Activated naive CD8-positive, alpha-beta T cell treated with anti-CD3 and anti-CD28 coated beads, Interleukin-2, amount 10 ng/mL, durations not matched to agents 7 days and 5 days (primary cell): ENCODE results near the gene HLTF. TPM values are rescaled to one million over a fixed set of nuclear protein-coding genes. Genes with fewer than 3 reads are reported as not detected.

ENCODE experiments used
- ATAC-seq: fragments of 150-1000 bp; cut with Tn5 transposase; one replicate; pipeline ENCODE4 v1.10.0; 2021; ENCODE audit warnings: low read depth, moderate library complexity
- POLR2A ChIA-PET: fragments of 350-600 bp; sonication (Branson Sonifier 250); formaldehyde crosslinking; loops from one replicate; lab custom pipeline; 2021; ENCODE audit warnings: antibody characterized with exemption; lab: Charles Lee
- DNase-seq: peaks from one replicate; pipeline ENCODE4 v3.0.0; 2021
- H3K27ac Mint-ChIP-seq: one replicate; pipeline ENCODE4 v1.8.0; 2022; ENCODE audit warnings: mild to moderate bottlenecking, mixed read lengths
- H3K27me3 Mint-ChIP-seq: one replicate; pipeline ENCODE4 v1.8.0; 2022; ENCODE audit warnings: mild to moderate bottlenecking, moderate library complexity, mixed read lengths
- H3K36me3 Mint-ChIP-seq: one replicate; pipeline ENCODE4 v1.8.0; 2021; ENCODE audit warnings: mild to moderate bottlenecking, mixed read lengths
- H3K4me1 Mint-ChIP-seq: one replicate; pipeline ENCODE4 v1.8.0; 2021; ENCODE audit warnings: mixed read lengths
- H3K4me3 Mint-ChIP-seq: one replicate; pipeline ENCODE4 v1.8.0; 2022; ENCODE audit warnings: mild to moderate bottlenecking, moderate library complexity, mixed read lengths
- H3K9me3 Mint-ChIP-seq: one replicate; pipeline ENCODE4 v1.8.0; 2021; ENCODE audit warnings: mixed read lengths
- total RNA-seq, 2 experiments: library from RNA; stranded (reverse); gene quantifications; one replicate each; pipeline ENCODE4 v1.2.3, GENCODE V29; 2021

Gene HLTF
- total RNA-seq = 10 to 100 TPM; 30.3 to 34.3 TPM

GRCh38 chr3:149086232-149086988 lies at the start of gene HLTF:
TSS of gene HLTF (minus strand) at chr3:149086533. CDS start at chr3:149086336, 197 bp downstream.
- no peaks in the 10 kb centered on the region for H3K9me3 Mint-ChIP-seq

GRCh38 chr3:149134575-149134974 lies 48.2 kb upstream of the HLTF start:
- DNase-seq (no peak), ATAC-seq (no peak)
- Mint-ChIP-seq H3K27me3 (no peaks in the 10 kb centered on the region), H3K4me1 (peaks cover 19% of the 10 kb centered on the region), H3K9me3 (no peaks in the 10 kb centered on the region), H3K4me3 (no peak overlapping the region), H3K27ac (no peak overlapping the region), H3K36me3 (peaks cover 21% of the 10 kb centered on the region)
- POLR2A ChIA-PET = no interaction called here

More at GRCh38 chr3:149086232-149086988, at the start of gene HLTF:
- Mint-ChIP-seq H3K27me3 (no peaks in the 10 kb centered on the region), H3K4me3 (peak within 1 kb of the TSS; percentile 97), H3K27ac (peak within 1 kb of the TSS; percentile 87), H3K4me1 (peaks cover 19% of the 10 kb centered on the region), H3K36me3 (peaks cover 10% of the 10 kb centered on the region)
- ATAC-seq (peak; percentile 100), DNase-seq (peak; percentile 91)
- POLR2A ChIA-PET = interaction anchor here (0.6 to 2.4 kb wide), 6 partner anchors 9 to 95 kb away, joined by 3 to 8 read pairs (median 4); partner anchors contain the start of gene GYG1

GRCh38 chr3:149131589-149131988 lies 45.3 kb upstream of the HLTF start:
- no peak for ATAC-seq
- Mint-ChIP-seq H3K4me1 (peaks cover 26% of the 10 kb centered on the region), H3K27ac (no peak overlapping the region), H3K4me3 (peak overlapping the region; percentile 91), H3K9me3 (no peaks in the 10 kb centered on the region), H3K36me3 (peaks cover 21% of the 10 kb centered on the region), H3K27me3 (peaks cover 5% of the 10 kb centered on the region)
- no peak for DNase-seq
- POLR2A ChIA-PET = interaction anchor here (0.6 kb wide), 1 partner anchor 1479 kb away, joined by 3 read pairs; no protein-coding TSS in a partner anchor

GRCh38 chr3:149129326-149130205 lies 43.2 kb upstream of the HLTF start, which contains the start of gene HPS3:
TSS of gene HPS3 (plus strand) at chr3:149129638. CDS start at chr3:149129724, 86 bp downstream.
- POLR2A ChIA-PET = interaction anchor here (0.5 to 1.9 kb wide), 13 partner anchors 9 to 174 kb away, joined by 3 to 11 read pairs (median 3); partner anchors contain the start of gene GYG1
- Mint-ChIP-seq H3K4me1 (peaks cover 26% of the 10 kb centered on the region), H3K9me3 (no peaks in the 10 kb centered on the region), H3K27me3 (peaks cover 5% of the 10 kb centered on the region), H3K27ac (peak within 1 kb of the TSS; percentile 90), H3K4me3 (peak within 1 kb of the TSS; percentile 91), H3K36me3 (peaks cover 18% of the 10 kb centered on the region)
- DNase-seq (peak; percentile 90), ATAC-seq (peak; percentile 88)

- H3K27me3 Mint-ChIP-seq = peaks cover 8% of the 10 kb centered on the region
- ATAC-seq (no peak), DNase-seq (no peak)
- H3K27ac Mint-ChIP-seq = peak overlapping the region; percentile 66
- H3K9me3 Mint-ChIP-seq = no peaks in the 10 kb centered on the region
- peaks cover 26% of the 10 kb centered on the region for H3K4me1 Mint-ChIP-seq
- H3K36me3 Mint-ChIP-seq = peaks cover 15% of the 10 kb centered on the region
- POLR2A ChIA-PET = interaction anchor here (0.7 to 1.9 kb wide), 5 partner anchors 9 to 137 kb away, joined by 3 to 11 read pairs (median 5); partner anchors contain the start of gene GYG1
- H3K4me3 Mint-ChIP-seq = peak overlapping the region; percentile 91
These were observed 42.5 kb upstream of the HLTF start for GRCh38 chr3:149128821-149129220.

- Mint-ChIP-seq H3K27me3 (peaks cover 4% of the 10 kb centered on the region), H3K4me1 (peaks cover 5% of the 10 kb centered on the region), H3K4me3 (no peak overlapping the region), H3K27ac (no peak overlapping the region), H3K36me3 (no peaks in the 10 kb centered on the region), H3K9me3 (no peaks in the 10 kb centered on the region)
- POLR2A ChIA-PET = no interaction called here
- DNase-seq (no peak), ATAC-seq (no peak)
These were observed 36.6 kb upstream of the HLTF start for GRCh38 chr3:149122721-149123578.

GRCh38 chr3:149120051-149120972 lies 34.0 kb upstream of the HLTF start:
- no peaks in the 10 kb centered on the region for H3K9me3 Mint-ChIP-seq
- peaks cover 5% of the 10 kb centered on the region for H3K4me1 Mint-ChIP-seq
- no peak for DNase-seq
- ATAC-seq = peak; percentile 68
- POLR2A ChIA-PET = interaction anchor here (1.3 to 1.6 kb wide), 2 partner anchors 9 to 153 kb away, joined by 4 to 7 read pairs; partner anchors contain the start of gene HPS3
- H3K4me3 Mint-ChIP-seq = no peak overlapping the region
- no peak overlapping the region for H3K27ac Mint-ChIP-seq
- H3K27me3 Mint-ChIP-seq = peaks cover 5% of the 10 kb centered on the region
- H3K36me3 Mint-ChIP-seq = no peaks in the 10 kb centered on the region

- Mint-ChIP-seq H3K4me3 (no peak overlapping the region), H3K27me3 (peaks cover 5% of the 10 kb centered on the region), H3K9me3 (no peaks in the 10 kb centered on the region), H3K36me3 (no peaks in the 10 kb centered on the region), H3K4me1 (peaks cover 5% of the 10 kb centered on the region), H3K27ac (no peak overlapping the region)
- no peak for ATAC-seq
- DNase-seq = no peak
- POLR2A ChIA-PET = interaction anchor here (1.3 to 1.6 kb wide), 2 partner anchors 10 to 154 kb away, joined by 4 to 7 read pairs; partner anchors contain the start of gene HPS3
These were observed 33.1 kb upstream of the HLTF start for GRCh38 chr3:149119466-149119865.

GRCh38 chr3:149118724-149119123 lies 32.4 kb upstream of the HLTF start:
- no peak for ATAC-seq
- POLR2A ChIA-PET = no interaction called here
- no peak overlapping the region for H3K27ac Mint-ChIP-seq

GRCh38 chr3:149115114-149115513 lies 28.8 kb upstream of the HLTF start:
- no peak for DNase-seq
- Mint-ChIP-seq H3K9me3 (no peaks in the 10 kb centered on the region), H3K4me3 (no peak overlapping the region), H3K36me3 (no peaks in the 10 kb centered on the region), H3K27me3 (peaks cover 6% of the 10 kb centered on the region), H3K4me1 (peaks cover under 1% of the 10 kb centered on the region), H3K27ac (no peak overlapping the region)
- no peak for ATAC-seq
- POLR2A ChIA-PET = no interaction called here

More at GRCh38 chr3:149118724-149119123, 32.4 kb upstream of the HLTF start:
- Mint-ChIP-seq H3K4me3 (no peak overlapping the region), H3K27me3 (peaks cover 2% of the 10 kb centered on the region), H3K9me3 (no peaks in the 10 kb centered on the region), H3K4me1 (peaks cover 5% of the 10 kb centered on the region), H3K36me3 (no peaks in the 10 kb centered on the region)
- no peak for DNase-seq

- POLR2A ChIA-PET = no interaction called here
- H3K4me1 Mint-ChIP-seq = no peaks in the 10 kb centered on the region
- H3K36me3 Mint-ChIP-seq = no peaks in the 10 kb centered on the region
- DNase-seq (no peak), ATAC-seq (no peak)
- no peak overlapping the region for H3K27ac Mint-ChIP-seq
- no peak overlapping the region for H3K4me3 Mint-ChIP-seq
- H3K9me3 Mint-ChIP-seq = no peaks in the 10 kb centered on the region
- H3K27me3 Mint-ChIP-seq = peaks cover 9% of the 10 kb centered on the region
These were observed 28.1 kb upstream of the HLTF start for GRCh38 chr3:149114458-149114857.
